ENCODE measurements around the gene PCARE. TPM values are rescaled to one million over a fixed set of nuclear protein-coding genes. Genes with fewer than 3 reads are reported as not detected.

Gene PCARE
- total and polyA plus RNA-seq, 2 of the 8 experiments (the other 6 are each of a cell fraction or from before 2014, with no cell fraction given), result not detected

DNA sequence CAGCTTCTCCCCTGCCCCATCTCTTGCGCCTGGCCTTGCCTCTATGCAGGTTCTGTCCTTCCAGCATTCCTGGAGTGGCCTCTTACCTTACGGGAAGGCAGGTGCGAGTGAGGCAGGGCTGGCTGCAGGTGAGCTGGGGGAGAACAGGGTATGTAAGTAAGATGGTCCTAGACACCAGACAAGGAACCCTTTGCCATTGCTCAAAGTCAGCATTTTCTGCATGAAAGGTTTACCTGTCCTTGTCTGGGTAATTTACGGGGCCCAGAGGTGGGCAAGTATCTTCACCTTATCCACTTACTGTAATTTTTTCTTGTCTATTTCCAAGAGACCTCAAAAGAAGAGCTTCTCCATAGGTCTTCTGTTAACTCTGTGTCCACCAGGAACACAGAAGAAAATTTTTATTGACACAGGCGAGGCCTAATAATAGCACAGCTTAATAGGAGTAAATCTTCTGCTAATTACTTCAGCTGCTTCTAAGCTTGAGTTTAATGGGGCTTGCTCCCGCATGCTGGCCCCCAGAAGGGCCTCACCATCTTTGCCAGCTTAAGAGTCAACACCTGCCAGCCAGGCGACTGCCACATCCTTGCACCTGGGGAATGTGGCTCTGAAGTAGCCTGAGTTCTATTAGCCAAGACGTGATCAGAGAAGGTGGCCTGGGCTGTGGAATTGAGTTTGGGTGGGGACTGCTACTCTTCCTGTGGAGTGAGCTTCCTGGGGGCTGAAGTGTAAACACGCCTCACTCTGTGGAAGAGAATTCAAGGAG is 27.1 kb downstream of the PCARE start:
- Histone ChIP-seq H2BK120ac (replicated peaks; ENCODE audit: low read depth, low read length) (no peak overlapping the region), H3K23me2 (ENCODE audit: low read depth, low read length) (peaks cover 5% of the 10 kb centered on the region; the same call in 1 of the 2 replicates), H2BK20ac (ENCODE audit: low read length) (no peak overlapping the region), H3K79me2 (ENCODE audit: control insufficient read depth in 1 of 2, insufficient read depth in 2 of 2, low read length in 2 of 2) (no peaks in the 10 kb centered on the region), H3K14ac (ENCODE audit: insufficient read length) (no peak overlapping the region), H3K36me3 (ENCODE audit: control insufficient read depth in 2 of 4, insufficient read depth in 4 of 4, low read length in 3 of 4) (no peaks in the 10 kb centered on the region), H4K5ac (ENCODE audit: insufficient read length, low read depth, low read length) (no peak overlapping the region), H2AK5ac (ENCODE audit: low read depth, low read length) (no peak overlapping the region), H3K4me3 (ENCODE audit: extremely low read depth in 1 of 4, insufficient read depth in 2 of 4, low read depth in 3 of 4, low read length in 4 of 4) (no peak overlapping the region), H3K4me2 (ENCODE audit: insufficient read depth in 1 of 2, low read depth in 2 of 2, low read length in 2 of 2) (no peak overlapping the region), H3K27ac (ENCODE audit: low read depth, low read length) (no peak overlapping the region), H3K79me1 (ENCODE audit: low read depth, low read length) (no peaks in the 10 kb centered on the region), H2BK5ac (ENCODE audit: low read depth, low read length) (no peak overlapping the region; the same call in 1 of the 2 replicates), H3K9me3 (ENCODE audit: insufficient read depth in 2 of 2, low read depth in 1 of 2, low read length in 1 of 2) (no peaks in the 10 kb centered on the region), H3K27me3 (replicated peaks in 1 of 4; ENCODE audit: control insufficient read depth in 3 of 4, extremely low read depth in 1 of 4, insufficient read depth in 3 of 4, low read length in 3 of 4) (no peaks in the 10 kb centered on the region), H3K9ac (replicated peaks in 1 of 4; ENCODE audit: extremely low read depth in 1 of 4, low read depth in 3 of 4, low read length in 3 of 4) (no peak overlapping the region), H2AFZ (ENCODE audit: low read length) (no peak overlapping the region), H3K23ac (ENCODE audit: insufficient read length) (no peak overlapping the region), H4K20me1 (replicated peaks in 1 of 2; ENCODE audit: control insufficient read depth in 1 of 2, insufficient read depth in 2 of 2, low read length in 2 of 2) (no peaks in the 10 kb centered on the region), H3K4ac (replicated peaks; ENCODE audit: insufficient read length, low read depth, low read length) (no peak overlapping the region), H3K18ac (ENCODE audit: extremely low read depth, low read length) (no peak overlapping the region), H4K91ac (replicated peaks; ENCODE audit: insufficient read length, low read length) (no peak overlapping the region), H3K4me1 (replicated peaks in 1 of 4; ENCODE audit: control insufficient read depth in 3 of 4, insufficient read depth in 4 of 4, low read length in 3 of 4) (no peaks in the 10 kb centered on the region; a peak in 1 of 7 replicates), H3K56ac (replicated peaks; ENCODE audit: insufficient read length, low read depth, low read length) (no peak overlapping the region), H2BK12ac (ENCODE audit: low read depth, low read length) (no peak overlapping the region), H4K8ac (ENCODE audit: extremely low read depth, insufficient read depth, low read length) (no peak overlapping the region), H2BK15ac (ENCODE audit: low read length) (no peak overlapping the region)
- POLR2A ChIA-PET (ENCODE audit: partially characterized antibody), result no interaction called here
- DNase-seq (ENCODE audit: low read depth in 1 of 2, low spot score in 2 of 2), result no peak
- 92% methylated on average over 9 of the region's 9 CpGs; no CpG with 5 or more reads in 1 of the 2 experiments for WGBS, 2 experiments (ENCODE audit: extremely low coverage in 1 of 2, insufficient coverage in 1 of 2, insufficient read length in 1 of 2, insufficient replicate concordance in 2 of 2, low coverage in 1 of 2, low lambda C conversion rate in 2 of 2, missing lambda C conversion rate in 1 of 2)
- FAIRE-seq, result no peak
- CTCF ChIA-PET (ENCODE audit: partially characterized antibody), result interaction anchor here (0.6 to 1.2 kb wide), 3 partner anchors 37 to 130 kb away, joined by 3 to 4 read pairs (median 3); no protein-coding TSS in a partner anchor
- TF ChIP-seq GTF2F1 (IDR thresholded peaks at IDR 0.05; ENCODE audit: borderline replicate concordance, low read depth, low read length) (no peak), NANOG (IDR thresholded peaks at IDR 0.05; ENCODE audit: insufficient read depth, low read depth, low read length, poor library complexity, severe bottlenecking) (no peak), CBX8 (IDR thresholded peaks at IDR 0.05; ENCODE audit: borderline replicate concordance, low read depth, low read length) (no peak), HDAC2 (IDR thresholded peaks at IDR 0.05; ENCODE audit: borderline replicate concordance in 1 of 2, low read depth in 2 of 2, low read length in 2 of 2) (no peak), TBP (IDR thresholded peaks at IDR 0.05; ENCODE audit: low read depth, low read length) (no peak)
- TF ChIP-seq, protein P1, sequence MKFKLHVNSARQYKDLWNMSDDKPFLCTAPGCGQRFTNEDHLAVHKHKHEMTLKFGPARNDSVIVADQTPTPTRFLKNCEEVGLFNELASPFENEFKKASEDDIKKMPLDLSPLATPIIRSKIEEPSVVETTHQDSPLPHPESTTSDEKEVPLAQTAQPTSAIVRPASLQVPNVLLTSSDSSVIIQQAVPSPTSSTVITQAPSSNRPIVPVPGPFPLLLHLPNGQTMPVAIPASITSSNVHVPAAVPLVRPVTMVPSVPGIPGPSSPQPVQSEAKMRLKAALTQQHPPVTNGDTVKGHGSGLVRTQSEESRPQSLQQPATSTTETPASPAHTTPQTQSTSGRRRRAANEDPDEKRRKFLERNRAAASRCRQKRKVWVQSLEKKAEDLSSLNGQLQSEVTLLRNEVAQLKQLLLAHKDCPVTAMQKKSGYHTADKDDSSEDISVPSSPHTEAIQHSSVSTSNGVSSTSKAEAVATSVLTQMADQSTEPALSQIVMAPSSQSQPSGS (IDR thresholded peaks at IDR 0.05; ENCODE audit: low read length), result no peak
- TF ChIP-seq, protein P2, sequence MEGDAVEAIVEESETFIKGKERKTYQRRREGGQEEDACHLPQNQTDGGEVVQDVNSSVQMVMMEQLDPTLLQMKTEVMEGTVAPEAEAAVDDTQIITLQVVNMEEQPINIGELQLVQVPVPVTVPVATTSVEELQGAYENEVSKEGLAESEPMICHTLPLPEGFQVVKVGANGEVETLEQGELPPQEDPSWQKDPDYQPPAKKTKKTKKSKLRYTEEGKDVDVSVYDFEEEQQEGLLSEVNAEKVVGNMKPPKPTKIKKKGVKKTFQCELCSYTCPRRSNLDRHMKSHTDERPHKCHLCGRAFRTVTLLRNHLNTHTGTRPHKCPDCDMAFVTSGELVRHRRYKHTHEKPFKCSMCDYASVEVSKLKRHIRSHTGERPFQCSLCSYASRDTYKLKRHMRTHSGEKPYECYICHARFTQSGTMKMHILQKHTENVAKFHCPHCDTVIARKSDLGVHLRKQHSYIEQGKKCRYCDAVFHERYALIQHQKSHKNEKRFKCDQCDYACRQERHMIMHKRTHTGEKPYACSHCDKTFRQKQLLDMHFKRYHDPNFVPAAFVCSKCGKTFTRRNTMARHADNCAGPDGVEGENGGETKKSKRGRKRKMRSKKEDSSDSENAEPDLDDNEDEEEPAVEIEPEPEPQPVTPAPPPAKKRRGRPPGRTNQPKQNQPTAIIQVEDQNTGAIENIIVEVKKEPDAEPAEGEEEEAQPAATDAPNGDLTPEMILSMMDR (IDR thresholded peaks at IDR 0.05; ENCODE audit: control extremely low read depth in 1 of 3, insufficient read depth in 1 of 3, low read depth in 1 of 3, low read length in 3 of 3), result no peak

All from H1 (cell line).